ENCODE measurements around the gene BGLAP. TPM values are rescaled to one million over a fixed set of nuclear protein-coding genes. Genes with fewer than 3 reads are reported as not detected.

Gene BGLAP
- total and polyA plus RNA-seq, 2 of the 13 experiments (the other 11 are each of a cell fraction or from before 2014, with no cell fraction given), result 0.62 to 1.6 TPM

DNA sequence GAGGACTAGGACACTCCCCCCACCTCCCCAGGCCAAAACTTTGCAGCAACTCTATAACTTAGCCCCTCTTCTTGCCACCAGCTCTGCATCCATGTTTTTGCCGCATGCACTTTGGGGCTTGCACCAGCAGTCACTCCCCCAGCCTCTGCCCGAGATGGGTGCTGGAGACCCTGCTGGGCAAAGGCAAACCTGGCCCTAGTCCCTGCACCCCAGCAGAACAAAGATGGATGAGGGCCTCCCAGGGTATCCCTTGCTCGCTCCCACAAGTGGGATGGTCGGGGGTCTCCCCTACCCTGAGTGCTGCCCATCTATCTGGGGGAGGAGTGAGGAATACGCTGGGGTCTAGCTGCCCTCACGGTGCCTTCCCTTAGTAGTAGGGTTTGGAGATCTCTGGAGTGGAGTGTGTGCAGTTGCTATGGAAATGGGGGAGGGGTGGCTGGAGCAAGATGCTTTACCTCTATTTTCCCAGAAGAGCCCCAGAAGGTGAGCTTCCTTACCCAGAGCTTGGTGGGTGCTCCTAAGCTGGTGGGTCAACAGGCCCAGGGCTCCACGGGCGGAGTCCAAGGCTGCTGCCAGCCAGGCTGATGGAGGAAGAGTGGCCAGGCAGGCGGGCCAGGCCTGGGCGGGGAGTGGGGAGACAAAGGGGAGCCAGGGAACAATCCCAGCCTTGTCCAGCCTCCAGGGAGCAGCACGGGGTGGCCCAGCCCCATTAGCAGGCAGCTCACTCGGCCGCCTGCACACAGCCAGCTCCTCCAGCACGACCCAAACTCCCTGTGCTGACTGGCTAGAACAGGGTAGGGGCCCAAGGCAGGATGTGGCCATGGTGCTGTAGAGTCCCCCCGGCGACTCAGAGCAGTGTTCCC, 5.7 kb downstream of the BGLAP start, which contains the start of gene PAQR6 (continued):
- TF ChIP-seq TAF15 (IDR thresholded peaks at IDR 0.05; ENCODE audit: low read depth, low read length, poor library complexity, severe bottlenecking) (no peak), PAF1 (CRISPR knock-in tag; IDR thresholded peaks at IDR 0.05) (0 out of 2 replicates have a peak, but pooled peaks have one; percentile 13), CSRNP2 (CRISPR knock-in tag; conservative IDR thresholded peaks at IDR 0.05; ENCODE audit: low read depth) (no peak), ZFP36L1 (CRISPR knock-in tag; IDR thresholded peaks at IDR 0.05) (no peak), ZIK1 (CRISPR knock-in tag; IDR thresholded peaks at IDR 0.05; ENCODE audit: borderline replicate concordance, low read depth) (no peak), ZNF776 (CRISPR knock-in tag; IDR thresholded peaks at IDR 0.05) (no peak), ZEB1 (IDR thresholded peaks at IDR 0.05; ENCODE audit: insufficient replicate concordance, low read depth) (no peak), ZMYM2 (CRISPR knock-in tag; IDR thresholded peaks at IDR 0.05) (no peak), BCL3 (CRISPR knock-in tag; IDR thresholded peaks at IDR 0.05) (no peak), ZFP37 (CRISPR knock-in tag; IDR thresholded peaks at IDR 0.05; ENCODE audit: borderline replicate concordance) (no peak), HNRNPL (IDR thresholded peaks at IDR 0.05; ENCODE audit: low read depth, low read length) (0 out of 2 replicates have a peak, but pooled peaks have one; percentile 37), AKAP8 (CRISPR knock-in tag; IDR thresholded peaks at IDR 0.05) (peak; percentile 76; the same call in 1 of the 2 replicates)
- TF ChIP-seq, protein P1, sequence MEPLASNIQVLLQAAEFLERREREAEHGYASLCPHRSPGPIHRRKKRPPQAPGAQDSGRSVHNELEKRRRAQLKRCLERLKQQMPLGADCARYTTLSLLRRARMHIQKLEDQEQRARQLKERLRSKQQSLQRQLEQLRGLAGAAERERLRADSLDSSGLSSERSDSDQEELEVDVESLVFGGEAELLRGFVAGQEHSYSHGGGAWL (CRISPR knock-in tag; IDR thresholded peaks at IDR 0.05), result 0 out of 2 replicates have a peak, but pooled peaks have one; percentile 32
- TF ChIP-seq, protein P2, sequence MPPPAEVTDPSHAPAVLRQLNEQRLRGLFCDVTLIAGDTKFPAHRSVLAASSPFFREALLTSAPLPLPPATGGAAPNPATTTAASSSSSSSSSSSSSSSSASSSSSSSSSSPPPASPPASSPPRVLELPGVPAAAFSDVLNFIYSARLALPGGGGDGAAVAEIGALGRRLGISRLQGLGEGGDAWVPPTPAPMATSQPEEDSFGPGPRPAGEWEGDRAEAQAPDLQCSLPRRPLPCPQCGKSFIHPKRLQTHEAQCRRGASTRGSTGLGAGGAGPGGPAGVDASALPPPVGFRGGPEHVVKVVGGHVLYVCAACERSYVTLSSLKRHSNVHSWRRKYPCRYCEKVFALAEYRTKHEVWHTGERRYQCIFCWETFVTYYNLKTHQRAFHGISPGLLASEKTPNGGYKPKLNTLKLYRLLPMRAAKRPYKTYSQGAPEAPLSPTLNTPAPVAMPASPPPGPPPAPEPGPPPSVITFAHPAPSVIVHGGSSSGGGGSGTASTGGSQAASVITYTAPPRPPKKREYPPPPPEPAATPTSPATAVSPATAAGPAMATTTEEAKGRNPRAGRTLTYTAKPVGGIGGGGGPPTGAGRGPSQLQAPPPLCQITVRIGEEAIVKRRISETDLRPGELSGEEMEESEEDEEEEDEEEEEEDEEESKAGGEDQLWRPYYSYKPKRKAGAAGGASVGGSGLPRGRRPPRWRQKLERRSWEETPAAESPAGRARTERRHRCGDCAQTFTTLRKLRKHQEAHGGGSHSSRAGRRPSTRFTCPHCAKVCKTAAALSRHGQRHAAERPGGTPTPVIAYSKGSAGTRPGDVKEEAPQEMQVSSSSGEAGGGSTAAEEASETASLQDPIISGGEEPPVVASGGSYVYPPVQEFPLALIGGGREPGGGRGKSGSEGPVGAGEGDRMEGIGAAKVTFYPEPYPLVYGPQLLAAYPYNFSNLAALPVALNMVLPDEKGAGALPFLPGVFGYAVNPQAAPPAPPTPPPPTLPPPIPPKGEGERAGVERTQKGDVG (CRISPR knock-in tag; IDR thresholded peaks at IDR 0.05; ENCODE audit: borderline replicate concordance), result no peak
- TF ChIP-seq, protein P3, sequence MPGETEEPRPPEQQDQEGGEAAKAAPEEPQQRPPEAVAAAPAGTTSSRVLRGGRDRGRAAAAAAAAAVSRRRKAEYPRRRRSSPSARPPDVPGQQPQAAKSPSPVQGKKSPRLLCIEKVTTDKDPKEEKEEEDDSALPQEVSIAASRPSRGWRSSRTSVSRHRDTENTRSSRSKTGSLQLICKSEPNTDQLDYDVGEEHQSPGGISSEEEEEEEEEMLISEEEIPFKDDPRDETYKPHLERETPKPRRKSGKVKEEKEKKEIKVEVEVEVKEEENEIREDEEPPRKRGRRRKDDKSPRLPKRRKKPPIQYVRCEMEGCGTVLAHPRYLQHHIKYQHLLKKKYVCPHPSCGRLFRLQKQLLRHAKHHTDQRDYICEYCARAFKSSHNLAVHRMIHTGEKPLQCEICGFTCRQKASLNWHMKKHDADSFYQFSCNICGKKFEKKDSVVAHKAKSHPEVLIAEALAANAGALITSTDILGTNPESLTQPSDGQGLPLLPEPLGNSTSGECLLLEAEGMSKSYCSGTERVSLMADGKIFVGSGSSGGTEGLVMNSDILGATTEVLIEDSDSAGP (CRISPR knock-in tag; IDR thresholded peaks at IDR 0.05; ENCODE audit: borderline replicate concordance), result peak; percentile 49; the same call in 1 of the 2 replicates
- TF ChIP-seq, protein P4, sequence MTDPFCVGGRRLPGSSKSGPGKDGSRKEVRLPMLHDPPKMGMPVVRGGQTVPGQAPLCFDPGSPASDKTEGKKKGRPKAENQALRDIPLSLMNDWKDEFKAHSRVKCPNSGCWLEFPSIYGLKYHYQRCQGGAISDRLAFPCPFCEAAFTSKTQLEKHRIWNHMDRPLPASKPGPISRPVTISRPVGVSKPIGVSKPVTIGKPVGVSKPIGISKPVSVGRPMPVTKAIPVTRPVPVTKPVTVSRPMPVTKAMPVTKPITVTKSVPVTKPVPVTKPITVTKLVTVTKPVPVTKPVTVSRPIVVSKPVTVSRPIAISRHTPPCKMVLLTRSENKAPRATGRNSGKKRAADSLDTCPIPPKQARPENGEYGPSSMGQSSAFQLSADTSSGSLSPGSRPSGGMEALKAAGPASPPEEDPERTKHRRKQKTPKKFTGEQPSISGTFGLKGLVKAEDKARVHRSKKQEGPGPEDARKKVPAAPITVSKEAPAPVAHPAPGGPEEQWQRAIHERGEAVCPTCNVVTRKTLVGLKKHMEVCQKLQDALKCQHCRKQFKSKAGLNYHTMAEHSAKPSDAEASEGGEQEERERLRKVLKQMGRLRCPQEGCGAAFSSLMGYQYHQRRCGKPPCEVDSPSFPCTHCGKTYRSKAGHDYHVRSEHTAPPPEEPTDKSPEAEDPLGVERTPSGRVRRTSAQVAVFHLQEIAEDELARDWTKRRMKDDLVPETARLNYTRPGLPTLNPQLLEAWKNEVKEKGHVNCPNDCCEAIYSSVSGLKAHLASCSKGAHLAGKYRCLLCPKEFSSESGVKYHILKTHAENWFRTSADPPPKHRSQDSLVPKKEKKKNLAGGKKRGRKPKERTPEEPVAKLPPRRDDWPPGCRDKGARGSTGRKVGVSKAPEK (CRISPR knock-in tag; IDR thresholded peaks at IDR 0.05; ENCODE audit: borderline replicate concordance), result no peak

Measured in HepG2 (cell line).